ENCODE results near the gene TOMM20L. TPM values are rescaled to one million over a fixed set of nuclear protein-coding genes. Genes with fewer than 3 reads are reported as not detected.

The TOMM20L gene
- total and polyA plus RNA-seq, 8 donors: 0.95 to 2.2 (median 1.6) TPM; not detected in 2

DNA sequence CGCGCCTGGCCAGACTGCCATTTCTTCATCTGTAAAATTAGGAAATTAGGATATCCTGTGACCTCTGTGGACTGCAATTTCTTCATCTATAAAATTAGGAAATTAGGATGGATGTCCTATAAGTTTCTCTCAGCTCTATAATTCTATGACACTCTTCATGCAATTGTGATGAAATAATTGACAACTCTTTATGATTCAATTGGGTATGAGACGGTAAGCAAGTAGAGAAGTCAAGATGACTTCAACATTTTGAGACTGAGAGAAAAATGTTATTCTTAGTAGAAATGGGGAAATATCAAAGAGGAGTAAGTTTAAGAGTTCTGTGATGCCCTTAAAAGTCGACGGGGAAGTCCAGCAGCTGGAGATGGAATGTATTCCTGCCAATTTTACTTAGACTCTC is 43.7 kb downstream of the TOMM20L start:
- Histone ChIP-seq H3K9me3 (no peaks in the 10 kb centered on the region), H3K27me3 (no peaks in the 10 kb centered on the region), H3K27ac (peak overlapping the region in 1 of 2 donors; percentile 26), H3K4me3 (no peak overlapping the region), H3K4me1 (no peaks in the 10 kb centered on the region), H3K36me3 (peaks cover 0 to 58% of the 10 kb centered on the region in 2 donors)
- ATAC-seq: no peak
- TF ChIP-seq, protein P1, sequence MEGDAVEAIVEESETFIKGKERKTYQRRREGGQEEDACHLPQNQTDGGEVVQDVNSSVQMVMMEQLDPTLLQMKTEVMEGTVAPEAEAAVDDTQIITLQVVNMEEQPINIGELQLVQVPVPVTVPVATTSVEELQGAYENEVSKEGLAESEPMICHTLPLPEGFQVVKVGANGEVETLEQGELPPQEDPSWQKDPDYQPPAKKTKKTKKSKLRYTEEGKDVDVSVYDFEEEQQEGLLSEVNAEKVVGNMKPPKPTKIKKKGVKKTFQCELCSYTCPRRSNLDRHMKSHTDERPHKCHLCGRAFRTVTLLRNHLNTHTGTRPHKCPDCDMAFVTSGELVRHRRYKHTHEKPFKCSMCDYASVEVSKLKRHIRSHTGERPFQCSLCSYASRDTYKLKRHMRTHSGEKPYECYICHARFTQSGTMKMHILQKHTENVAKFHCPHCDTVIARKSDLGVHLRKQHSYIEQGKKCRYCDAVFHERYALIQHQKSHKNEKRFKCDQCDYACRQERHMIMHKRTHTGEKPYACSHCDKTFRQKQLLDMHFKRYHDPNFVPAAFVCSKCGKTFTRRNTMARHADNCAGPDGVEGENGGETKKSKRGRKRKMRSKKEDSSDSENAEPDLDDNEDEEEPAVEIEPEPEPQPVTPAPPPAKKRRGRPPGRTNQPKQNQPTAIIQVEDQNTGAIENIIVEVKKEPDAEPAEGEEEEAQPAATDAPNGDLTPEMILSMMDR (IDR thresholded peaks at IDR 0.05): no peak
- DNase-seq: no peak
- intact Hi-C loops (cut with DNase I): no loop called here

DNA sequence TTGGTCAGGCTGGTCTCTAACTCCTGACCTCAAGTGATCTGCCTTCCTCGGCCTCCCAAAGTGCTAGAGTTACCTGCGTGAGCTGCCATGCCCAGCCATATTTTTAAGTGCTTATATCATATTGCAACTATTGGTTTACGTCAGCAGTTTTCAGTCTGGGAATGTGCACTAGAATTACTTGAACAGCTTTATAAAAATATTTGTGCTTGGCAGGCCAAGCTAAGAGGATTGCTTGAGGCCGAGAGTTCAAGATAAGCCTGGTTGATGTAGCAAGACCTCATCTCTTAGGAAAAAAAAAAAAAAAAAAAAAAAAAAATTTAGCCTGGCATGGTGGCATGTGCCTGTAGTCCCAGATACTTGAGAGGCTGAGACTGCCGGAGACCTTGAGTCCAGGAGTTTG is 48.9 kb downstream of the TOMM20L start:
- H3K4me1 ChIP-seq: peaks cover 0 to 3% of the 10 kb centered on the region in 2 donors
- peaks cover 0 to 81% of the 10 kb centered on the region in 2 donors for H3K36me3 ChIP-seq
- intact Hi-C loops (cut with DNase I): no loop called here
- ATAC-seq (peak; percentile 89), DNase-seq (no peak)
- H3K4me3 ChIP-seq: no peak overlapping the region
- H3K27ac ChIP-seq: peak overlapping the region in 1 of 2 donors; percentile 26
- TF ChIP-seq, protein P1 (IDR thresholded peaks at IDR 0.05): no peak
- H3K27me3 ChIP-seq: no peaks in the 10 kb centered on the region
- no peaks in the 10 kb centered on the region for H3K9me3 ChIP-seq

DNA sequence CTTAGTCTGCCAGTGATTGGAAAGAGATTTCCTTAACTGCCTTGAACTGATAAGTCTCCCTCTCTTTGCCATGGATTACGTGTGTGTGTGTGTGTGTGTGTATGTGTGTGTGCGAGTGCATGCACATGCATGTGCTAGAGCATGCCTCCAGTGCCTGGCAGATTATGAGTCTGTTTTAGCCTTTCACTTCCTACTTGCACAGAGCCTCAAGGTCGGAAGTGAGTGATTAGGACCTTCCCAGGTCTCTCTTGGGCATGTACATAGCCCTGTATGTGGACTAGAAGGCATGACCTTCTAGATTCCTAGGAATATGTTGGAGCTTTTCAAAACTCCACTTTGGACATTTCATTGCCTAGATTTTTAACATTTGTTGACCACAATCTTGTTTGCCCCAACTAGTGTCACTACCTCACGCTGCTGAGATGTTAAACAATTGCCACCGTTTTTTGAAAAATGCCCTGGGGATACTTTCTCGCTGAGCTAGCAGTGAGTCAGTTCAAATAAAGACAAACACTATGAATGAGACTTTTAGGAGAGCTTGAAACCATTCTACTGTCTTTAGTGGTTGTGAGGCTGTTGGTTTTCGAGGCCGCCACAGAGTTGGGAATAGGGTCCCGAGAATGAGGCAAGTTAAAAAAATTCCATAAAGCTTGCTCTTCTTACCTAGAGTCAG is 60.0 kb downstream of the TOMM20L start:
- intact Hi-C loops (cut with DNase I): no loop called here
- H3K4me3 ChIP-seq: no peak overlapping the region
- no peaks in the 10 kb centered on the region for H3K4me1 ChIP-seq
- no peaks in the 10 kb centered on the region for H3K9me3 ChIP-seq
- no peak overlapping the region for H3K27ac ChIP-seq
- ATAC-seq: no peak
- no peaks in the 10 kb centered on the region for H3K27me3 ChIP-seq
- DNase-seq: no peak
- TF ChIP-seq, protein P1 (IDR thresholded peaks at IDR 0.05): no peak
- peaks cover 0 to 69% of the 10 kb centered on the region in 2 donors for H3K36me3 ChIP-seq

Other genes starting within 250 kb of the TOMM20L start
- gene ARMH4, start 243.7 kb upstream of the TOMM20L start, total RNA-seq: 1 to 10 TPM; 2.0 to 9.7 TPM
- 10 to 100 TPM; 14.4 to 19.4 (median 16.7) TPM for gene ARMH4, start 243.7 kb upstream of the TOMM20L start, polyA plus RNA-seq (ENCODE audit: insufficient read length in 6 of 6)
- gene ACTR10, start 195.8 kb upstream of the TOMM20L start, total RNA-seq: 10 to 100 TPM; 68.3 to 72.8 TPM
- 100 to 1,000 TPM in 4 of 6 donors, 10 to 100 TPM in 2; 98.7 to 109 (median 101) TPM for gene ACTR10, start 195.8 kb upstream of the TOMM20L start, polyA plus RNA-seq (ENCODE audit: insufficient read length in 6 of 6)
- gene PSMA3, start 151.1 kb upstream of the TOMM20L start, total RNA-seq: 100 to 1,000 TPM; 152 to 238 TPM
- 100 to 1,000 TPM; 140 to 167 (median 158) TPM for gene PSMA3, start 151.1 kb upstream of the TOMM20L start, polyA plus RNA-seq (ENCODE audit: insufficient read length in 6 of 6)
- gene ARID4A, start 97.4 kb upstream of the TOMM20L start, total RNA-seq: 10 to 100 TPM; 27.6 to 27.7 TPM
- 10 to 100 TPM; 30.0 to 48.6 (median 39.1) TPM for gene ARID4A, start 97.4 kb upstream of the TOMM20L start, polyA plus RNA-seq (ENCODE audit: insufficient read length in 6 of 6)
- 10 to 100 TPM; 22.5 to 29.8 TPM for gene TIMM9, start 31.6 kb downstream of the TOMM20L start, total RNA-seq
- 10 to 100 TPM; 66.5 to 74.0 (median 69.7) TPM for gene TIMM9, start 31.6 kb downstream of the TOMM20L start, polyA plus RNA-seq (ENCODE audit: insufficient read length in 6 of 6)
- 10 to 100 TPM; 14.2 to 19.4 TPM for gene KIAA0586, start 31.8 kb downstream of the TOMM20L start, total RNA-seq
- 10 to 100 TPM; 20.2 to 28.7 (median 25.9) TPM for gene KIAA0586, start 31.8 kb downstream of the TOMM20L start, polyA plus RNA-seq (ENCODE audit: insufficient read length in 6 of 6)
- 10 to 100 TPM in 1 of 2 donors, 1 to 10 TPM in 1; 5.0 to 10.1 TPM for gene DACT1, start 242.0 kb downstream of the TOMM20L start, total RNA-seq
- gene DACT1, start 242.0 kb downstream of the TOMM20L start, polyA plus RNA-seq (ENCODE audit: insufficient read length in 6 of 6): 10 to 100 TPM; 30.2 to 33.4 (median 31.5) TPM